ENCODE data around the gene IPPK.

- TF ChIP-seq CTCF (tag by site-specific recombination; IDR thresholded peaks at IDR 0.05) = no peak
- no peak for TF ChIP-seq ZNF114 (tag by site-specific recombination; IDR thresholded peaks at IDR 0.05)
- no peak for TF ChIP-seq REST (tag by site-specific recombination; IDR thresholded peaks at IDR 0.05)
- TF ChIP-seq SALL2 (tag by site-specific recombination; IDR thresholded peaks at IDR 0.05; ENCODE audit: borderline replicate concordance) = no peak
- no peak for TF ChIP-seq PRDM4 (tag by site-specific recombination; IDR thresholded peaks at IDR 0.05)
- TF ChIP-seq ZBTB7A (tag by site-specific recombination; IDR thresholded peaks at IDR 0.05; ENCODE audit: low read depth) = no peak
- TF ChIP-seq ZBTB26 (tag by site-specific recombination; optimal IDR thresholded peaks at IDR 0.05) = no peak
- no peak for TF ChIP-seq ZNF621 (tag by site-specific recombination; IDR thresholded peaks at IDR 0.05)
- no peak for TF ChIP-seq ZNF280C (tag by site-specific recombination; IDR thresholded peaks at IDR 0.05)
- TF ChIP-seq ZNF510 (tag by site-specific recombination; IDR thresholded peaks at IDR 0.05; ENCODE audit: insufficient replicate concordance) = no peak
- TF ChIP-seq ZNF645 (tag by site-specific recombination; IDR thresholded peaks at IDR 0.05) = no peak
- TF ChIP-seq ZNF175 (tag by site-specific recombination; IDR thresholded peaks at IDR 0.05) = no peak
These were observed 71.5 kb downstream of the IPPK start for GRCh38 chr9:92598382-92598781.

Measured in HEK293 (cell line).